Prostate gland (tissue), 2 donors: ENCODE measurements around the gene PLEKHD1. TPM values are rescaled to one million over a fixed set of nuclear protein-coding genes. Genes with fewer than 3 reads are reported as not detected.

ENCODE experiments used
- DNase-seq: peaks from one replicate; pipeline ENCODE4 v3.0.0-alpha.2; 2019; ENCODE audit warnings: low spot score
- H3K27ac ChIP-seq, 2 donors: fragments of 200-600 bp; sonication (generic); 2 replicates each; pipeline ENCODE4 v1.5.1; 2017 to 2019
- H3K27me3 ChIP-seq: fragments of 200-600 bp; sonication (generic); replicated peaks from 2 replicates; pipeline ENCODE4 v1.5.1; 2019; ENCODE audit not compliant: insufficient read depth
- H3K36me3 ChIP-seq, 2 donors: fragments of 200-600 bp; sonication (generic); 1 replicate in 1 of 2; 2 replicates in 1 of 2; pipeline versions ENCODE4 v1.5.1 to v1.8.1; 2017 to 2019
- H3K4me1 ChIP-seq: fragments of 200-600 bp; sonication (generic); replicated peaks from 2 replicates; pipeline ENCODE4 v1.5.1; 2019
- H3K4me3 ChIP-seq, 2 donors: fragments of 200-600 bp; sonication (generic); 2 replicates each; pipeline ENCODE4 v1.5.1; 2017 to 2019
- H3K9me3 ChIP-seq: fragments of 200-600 bp; sonication (generic); 2 replicates; pipeline ENCODE4 v1.5.1; 2017
- POLR2A ChIP-seq: fragments of 450-650 bp; IDR thresholded peaks from one replicate; pipeline ENCODE4 v1.6.1; 2016; ENCODE audit warnings: antibody characterized with exemption, mild to moderate bottlenecking
- POLR2AphosphoS5 ChIP-seq: sonication (generic); formaldehyde crosslinking; IDR thresholded peaks from one replicate; pipeline ENCODE4 v1.6.1; 2017; ENCODE audit warnings: antibody characterized with exemption
- WGBS: methylation state at CpG from one replicate; pipeline ENCODE4 v1.1.5; 2018; 5-methylcytosine and 5-hydroxymethylcytosine counted together
- intact Hi-C: fragments of 100-400 bp; cut with DNase I; formaldehyde crosslinking; loops from one replicate; pipeline ENCODE4 v1.14.2; 2022
- total RNA-seq, 2 donors: library from RNA; depleted of rRNA; stranded (reverse); fragments of >200 nt; gene quantifications; one replicate each; pipeline ENCODE4 v1.1.0, GENCODE V29; 2016
- TF ChIP-seq, protein P1 (sequence below), 4 experiments: fragments of 200-600 bp in 2 of 4; fragments of 450-650 bp in 2 of 4; sonication (generic) in 2 of 4; IDR thresholded peaks; 1 replicate in 3 of 4; 2 replicates in 1 of 4; pipeline ENCODE4 v1.5.1; 2016 to 2019; ENCODE audit warnings: antibody characterized with exemption in 4 of 4, mild to moderate bottlenecking in 2 of 4, moderate library complexity in 2 of 4

The PLEKHD1 gene
- total RNA-seq, 2 donors from 2014 or later, result 0.27 to 0.40 TPM

DNA sequence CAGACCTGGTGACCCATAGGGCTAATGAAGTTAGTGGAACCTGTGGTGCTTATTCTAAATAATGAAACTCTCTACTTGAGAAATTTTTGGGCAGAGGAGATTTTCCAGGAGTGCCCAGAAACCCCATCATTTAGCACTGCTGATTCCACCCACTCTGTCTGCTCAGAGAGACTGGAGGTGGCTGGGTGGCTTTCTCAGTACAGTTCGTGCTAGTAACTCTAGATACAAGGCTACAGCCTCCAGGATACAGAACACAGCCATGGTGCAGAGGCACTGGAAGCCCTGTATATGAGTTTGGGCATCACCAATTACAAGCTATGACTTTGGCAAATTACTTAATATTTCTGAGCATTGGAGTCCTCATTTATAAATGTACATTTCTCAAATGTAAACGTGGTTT is 57.8 kb downstream of the PLEKHD1 start:
- Histone ChIP-seq H3K9me3 (no peaks in the 10 kb centered on the region), H3K4me3 (no peak overlapping the region), H3K27me3 (peaks cover 2% of the 10 kb centered on the region), H3K36me3 (no peaks in the 10 kb centered on the region), H3K27ac (no peak overlapping the region), H3K4me1 (no peaks in the 10 kb centered on the region)
- intact Hi-C loops, result no loop called here
- no peak for DNase-seq
- TF ChIP-seq POLR2AphosphoS5, result no peak
- TF ChIP-seq, protein P1, sequence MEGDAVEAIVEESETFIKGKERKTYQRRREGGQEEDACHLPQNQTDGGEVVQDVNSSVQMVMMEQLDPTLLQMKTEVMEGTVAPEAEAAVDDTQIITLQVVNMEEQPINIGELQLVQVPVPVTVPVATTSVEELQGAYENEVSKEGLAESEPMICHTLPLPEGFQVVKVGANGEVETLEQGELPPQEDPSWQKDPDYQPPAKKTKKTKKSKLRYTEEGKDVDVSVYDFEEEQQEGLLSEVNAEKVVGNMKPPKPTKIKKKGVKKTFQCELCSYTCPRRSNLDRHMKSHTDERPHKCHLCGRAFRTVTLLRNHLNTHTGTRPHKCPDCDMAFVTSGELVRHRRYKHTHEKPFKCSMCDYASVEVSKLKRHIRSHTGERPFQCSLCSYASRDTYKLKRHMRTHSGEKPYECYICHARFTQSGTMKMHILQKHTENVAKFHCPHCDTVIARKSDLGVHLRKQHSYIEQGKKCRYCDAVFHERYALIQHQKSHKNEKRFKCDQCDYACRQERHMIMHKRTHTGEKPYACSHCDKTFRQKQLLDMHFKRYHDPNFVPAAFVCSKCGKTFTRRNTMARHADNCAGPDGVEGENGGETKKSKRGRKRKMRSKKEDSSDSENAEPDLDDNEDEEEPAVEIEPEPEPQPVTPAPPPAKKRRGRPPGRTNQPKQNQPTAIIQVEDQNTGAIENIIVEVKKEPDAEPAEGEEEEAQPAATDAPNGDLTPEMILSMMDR (IDR thresholded peaks at IDR 0.05), result no peak
- no peak for TF ChIP-seq POLR2A
- WGBS, result 65% methylated on average over 2 of the region's 2 CpGs

DNA sequence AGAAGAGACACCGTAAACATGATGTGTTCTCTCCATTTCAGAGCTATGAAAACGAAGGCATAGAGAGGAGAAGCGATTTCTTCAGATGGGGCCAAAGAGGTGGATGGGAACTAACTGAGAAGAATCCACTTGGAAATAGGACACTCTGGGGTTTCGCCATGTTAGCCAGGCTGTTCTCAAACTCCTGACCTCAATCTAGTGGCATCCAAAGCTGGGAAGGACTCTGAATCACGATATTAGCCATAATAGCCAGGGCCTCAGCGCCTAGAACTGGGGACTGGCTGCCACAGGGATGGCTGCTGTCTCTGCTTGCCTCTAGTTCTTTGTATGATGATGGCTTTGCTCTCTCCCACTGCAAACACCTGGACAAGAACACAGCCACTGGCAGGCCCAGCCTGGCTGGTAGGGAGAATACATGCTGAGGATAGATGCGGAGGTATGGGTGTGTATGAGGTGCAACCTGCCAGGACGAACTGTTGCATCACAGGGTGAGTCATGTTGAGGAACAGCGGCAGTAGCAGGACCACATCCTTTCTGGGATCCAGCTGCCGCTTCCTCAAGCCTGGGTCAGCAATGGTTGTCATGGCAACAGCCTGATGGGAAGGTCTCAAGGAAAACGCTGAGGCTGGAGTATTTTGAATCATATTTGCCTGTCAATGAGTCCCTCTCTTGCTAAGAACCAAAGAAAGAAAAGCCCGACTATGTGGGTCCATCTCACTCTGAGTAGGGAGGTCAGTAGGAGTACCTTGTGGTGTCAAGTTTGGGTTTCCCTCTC is 59.0 kb downstream of the PLEKHD1 start:
- no peaks in the 10 kb centered on the region for H3K4me1 ChIP-seq
- WGBS, result 54% methylated on average over 11 of the region's 12 CpGs
- H3K9me3 ChIP-seq, result no peaks in the 10 kb centered on the region
- H3K27ac ChIP-seq, result no peak overlapping the region
- H3K4me3 ChIP-seq, result no peak overlapping the region
- no peak for TF ChIP-seq POLR2A
- no peak for TF ChIP-seq POLR2AphosphoS5
- TF ChIP-seq, protein P1 (IDR thresholded peaks at IDR 0.05), result no peak
- intact Hi-C loops, result no loop called here
- no peaks in the 10 kb centered on the region for H3K36me3 ChIP-seq
- H3K27me3 ChIP-seq, result peaks cover 2% of the 10 kb centered on the region
- DNase-seq, result no peak

DNA sequence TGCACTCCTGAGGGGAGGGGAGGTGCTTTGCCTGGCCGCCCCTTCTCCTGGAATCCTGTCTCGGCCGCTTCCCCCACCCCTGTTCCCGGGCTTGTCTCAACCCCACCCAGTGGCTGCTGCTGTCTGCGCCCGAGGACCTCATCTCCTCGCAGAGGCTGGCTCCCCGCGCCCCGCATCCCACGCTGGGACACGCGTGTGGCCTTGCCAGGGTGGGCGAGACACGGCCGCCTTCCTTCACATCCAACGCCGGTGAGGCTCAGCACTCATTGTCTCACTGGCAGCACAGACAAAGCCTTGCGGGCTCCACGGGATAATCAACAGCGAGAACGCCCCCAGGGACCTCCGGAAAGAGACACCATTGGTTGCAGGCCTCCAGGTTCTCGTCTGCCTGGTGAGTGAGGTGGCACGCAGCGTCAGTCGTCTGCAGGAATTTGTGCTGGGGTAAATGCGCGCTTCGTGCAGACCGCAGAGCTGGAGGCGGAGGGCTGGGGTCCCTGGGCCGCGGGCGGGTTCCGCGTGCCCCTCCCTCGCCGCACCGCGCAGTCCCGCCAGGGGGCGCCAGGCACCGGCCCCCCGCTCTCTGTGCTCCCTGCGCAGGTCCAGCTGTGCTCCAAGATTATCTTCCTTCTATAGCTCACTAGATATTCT is 63.3 kb downstream of the PLEKHD1 start:
- TF ChIP-seq, protein P1 (IDR thresholded peaks at IDR 0.05), result peak in 2 of 4 experiments; percentile 28 to 37
- no peak for TF ChIP-seq POLR2A
- DNase-seq, result no peak
- 18% methylated on average over 19 of the region's 46 CpGs for WGBS
- H3K4me1 ChIP-seq, result no peaks in the 10 kb centered on the region
- H3K27ac ChIP-seq, result no peak overlapping the region
- H3K4me3 ChIP-seq, result no peak overlapping the region
- peaks cover 2% of the 10 kb centered on the region for H3K27me3 ChIP-seq
- intact Hi-C loops, result no loop called here
- H3K36me3 ChIP-seq, result no peaks in the 10 kb centered on the region
- no peaks in the 10 kb centered on the region for H3K9me3 ChIP-seq

DNA sequence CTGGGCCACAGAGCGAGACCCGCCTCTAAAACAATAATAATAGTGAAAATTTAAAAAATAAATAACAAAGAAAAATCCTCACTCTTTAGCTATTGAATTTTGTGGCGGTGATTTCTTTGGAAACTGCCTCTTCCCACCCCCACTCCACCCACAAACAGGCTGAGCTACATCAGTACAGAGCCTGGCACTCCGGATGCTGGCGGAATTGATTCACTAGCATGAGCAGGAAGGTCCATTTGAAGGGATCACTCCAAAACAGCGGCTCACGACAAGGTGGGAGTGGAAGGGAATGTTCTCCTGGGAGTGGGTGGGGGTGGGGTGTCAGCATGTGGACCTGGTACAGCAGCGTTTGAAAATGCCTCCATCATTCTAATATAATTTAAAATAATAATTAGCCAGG is 64.0 kb downstream of the PLEKHD1 start:
- H3K27me3 ChIP-seq, result peaks cover 2% of the 10 kb centered on the region
- DNase-seq, result no peak
- no peak for TF ChIP-seq POLR2A
- TF ChIP-seq, protein P1 (IDR thresholded peaks at IDR 0.05), result no peak
- no peak for TF ChIP-seq POLR2AphosphoS5
- intact Hi-C loops, result no loop called here
- WGBS, result 80% methylated on average over 8 of the region's 8 CpGs
- no peak overlapping the region for H3K4me3 ChIP-seq
- no peaks in the 10 kb centered on the region for H3K4me1 ChIP-seq
- no peaks in the 10 kb centered on the region for H3K36me3 ChIP-seq
- H3K27ac ChIP-seq, result no peak overlapping the region
- no peaks in the 10 kb centered on the region for H3K9me3 ChIP-seq

DNA sequence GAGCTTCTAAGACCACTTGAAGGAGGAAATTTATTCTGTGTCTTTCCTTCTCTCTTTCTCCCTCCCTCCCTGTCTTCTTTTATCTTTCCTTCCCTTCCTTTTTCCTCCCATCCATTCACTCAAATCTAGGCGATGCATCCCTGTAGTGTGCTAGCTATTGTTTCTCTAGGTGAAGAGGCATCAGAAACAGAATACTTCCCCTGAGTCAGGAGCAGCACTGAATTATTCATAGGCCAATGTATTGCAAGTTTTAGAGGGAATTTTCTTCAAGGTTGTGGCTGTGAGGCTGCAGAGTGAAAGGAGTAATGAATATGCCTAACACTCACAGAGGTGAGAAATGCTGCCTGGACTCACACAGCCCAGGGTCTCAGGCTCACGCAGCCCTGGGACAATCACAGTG is 67.0 kb downstream of the PLEKHD1 start:
- Histone ChIP-seq H3K27ac (no peak overlapping the region), H3K36me3 (no peaks in the 10 kb centered on the region), H3K9me3 (no peaks in the 10 kb centered on the region), H3K4me1 (no peaks in the 10 kb centered on the region), H3K4me3 (no peak overlapping the region), H3K27me3 (no peaks in the 10 kb centered on the region)
- intact Hi-C loops, result no loop called here
- TF ChIP-seq, protein P1 (IDR thresholded peaks at IDR 0.05), result no peak
- TF ChIP-seq POLR2AphosphoS5 (no peak), POLR2A (no peak)
- DNase-seq, result no peak
- WGBS, result 82% methylated on average over 2 of the region's 2 CpGs
